K562 (cell line): ENCODE results near the gene IQCC. TPM values are rescaled to one million over a fixed set of nuclear protein-coding genes. Genes with fewer than 3 reads are reported as not detected.

Experiments
- C11orf30 ChIP-seq: fragments of 450-650 bp; IDR thresholded peaks from 2 replicates; pipeline ENCODE4 v1.6.1; 2016; ENCODE audit warnings: low read depth, mild to moderate bottlenecking
- E2F5 ChIP-seq: sonication (generic); formaldehyde crosslinking; IDR thresholded peaks from 2 replicates; pipeline ENCODE4 v1.8.0; 2022; ENCODE audit warnings: mild to moderate bottlenecking, missing genetic modification reagents
- HDAC8 ChIP-seq: fragments of 450-650 bp; IDR thresholded peaks from 2 replicates; pipeline ENCODE4 v1.6.1; 2016; ENCODE audit warnings: mild to moderate bottlenecking, missing genetic modification characterization, moderate library complexity, missing compliant biosample characterization
- PRMT5 ChIP-seq: sonication (generic); formaldehyde crosslinking; IDR thresholded peaks from 2 replicates; pipeline ENCODE4 v1.5.0; 2020; ENCODE audit warnings: missing genetic modification reagents
- RERE ChIP-seq: sonication (generic); formaldehyde crosslinking; IDR thresholded peaks from 2 replicates; pipeline ENCODE4 v1.8.0; 2023; ENCODE audit warnings: missing genetic modification reagents, mild to moderate bottlenecking, borderline replicate concordance
- RUNX1 ChIP-seq: sonication (generic); IDR thresholded peaks from 2 replicates; pipeline ENCODE4 v1.6.1; 2016; ENCODE audit warnings: antibody characterized with exemption, low read depth
- SMAD2 ChIP-seq: fragments of 150-350 bp; IDR thresholded peaks from 2 replicates; pipeline ENCODE4 v1.6.1; 2014; ENCODE audit warnings: low read depth, mild to moderate bottlenecking, low read length
- SMARCA4 ChIP-seq: fragments of 450-650 bp; IDR thresholded peaks from 2 replicates; pipeline ENCODE4 v1.6.1; 2016
- TEAD4 ChIP-seq, 2 experiments: sonication (generic) in 1 of 2; formaldehyde crosslinking in 1 of 2; IDR thresholded peaks; 2 replicates each; pipeline versions ENCODE4 v1.6.1 to v1.8.0; 2012 to 2022; ENCODE audit warnings: borderline replicate concordance in 1 of 2, inconsistent platforms in 1 of 2, low read length in 1 of 2, mild to moderate bottlenecking in 1 of 2, missing genetic modification reagents in 1 of 2
- ZBTB17 ChIP-seq: fragments of 450-650 bp; formaldehyde crosslinking; IDR thresholded peaks from 2 replicates; pipeline ENCODE4 v1.4.0; 2020; ENCODE audit warnings: mild to moderate bottlenecking
- ZBTB33 ChIP-seq: sonication (generic); formaldehyde crosslinking; IDR thresholded peaks from 2 replicates; pipeline ENCODE4 v1.8.1; 2023; ENCODE audit warnings: mild to moderate bottlenecking, missing genetic modification reagents
- ZFP30 ChIP-seq: fragments of 250-450 bp; sonication (Bioruptor Pico); IDR thresholded peaks from 2 replicates; pipeline ENCODE4 v1.8.0; 2022; ENCODE audit warnings: moderate library complexity, mild to moderate bottlenecking, inconsistent platforms, borderline replicate concordance
- ZFX ChIP-seq: sonication (generic); formaldehyde crosslinking; IDR thresholded peaks from 2 replicates; pipeline ENCODE4 v1.8.0; 2022; ENCODE audit warnings: mild to moderate bottlenecking, missing genetic modification reagents, moderate library complexity
- ZNF584 ChIP-seq: fragments of 200-800 bp; sonication (Bioruptor generic); IDR thresholded peaks from 2 replicates; pipeline ENCODE4 v1.6.1; 2016; ENCODE audit warnings: low read depth, mild to moderate bottlenecking, missing genetic modification characterization, missing compliant biosample characterization
- polyA plus RNA-seq, 8 experiments: library from polyadenylated mRNA; depleted of rRNA in 4 of 8; stranded (reverse) in 5 of 8; unstranded in 3 of 8; fragments of >200 nt; fragmentation: Nextera tagmentation in 2 of 8; fragmentation: Illumina TruSeq in 1 of 8; extraction: Ambion mirVana in 2 of 8; extraction: Trizol in 1 of 8; gene quantifications; 2 replicates each; pipeline versions ENCODE4 v1.2.1 to v1.2.3, GENCODE V29; 2011 to 2014; ENCODE audit warnings: inconsistent platforms in 1 of 8, missing spikeins in 1 of 8
- total RNA-seq, 7 experiments: library from RNA; depleted of rRNA in 6 of 7; stranded (reverse); fragments of >200 nt in 6 of 7; fragmentation: Illumina TruSeq in 2 of 7; extraction: Trizol in 2 of 7; gene quantifications; 2 replicates each; pipeline versions ENCODE4 v1.2.1 to v1.2.3, GENCODE V29; 2011 to 2021; ENCODE audit warnings: low replicate concordance in 1 of 7
- TF ChIP-seq, protein P1 (sequence below), 2 experiments: IDR thresholded peaks in 1 of 2; conservative IDR thresholded peaks in 1 of 2; 2 replicates each; pipeline ENCODE4 v1.6.1; 2016; ENCODE audit warnings: low read depth in 2 of 2, mild to moderate bottlenecking in 1 of 2, missing compliant biosample characterization in 1 of 2, missing genetic modification characterization in 1 of 2, moderate library complexity in 1 of 2

Gene IQCC
- total and polyA plus RNA-seq, 9 of the 15 experiments (the other 6 are each of a cell fraction or from before 2014, with no cell fraction given) = 8.1 to 16.5 (median 10.7) TPM

DNA sequence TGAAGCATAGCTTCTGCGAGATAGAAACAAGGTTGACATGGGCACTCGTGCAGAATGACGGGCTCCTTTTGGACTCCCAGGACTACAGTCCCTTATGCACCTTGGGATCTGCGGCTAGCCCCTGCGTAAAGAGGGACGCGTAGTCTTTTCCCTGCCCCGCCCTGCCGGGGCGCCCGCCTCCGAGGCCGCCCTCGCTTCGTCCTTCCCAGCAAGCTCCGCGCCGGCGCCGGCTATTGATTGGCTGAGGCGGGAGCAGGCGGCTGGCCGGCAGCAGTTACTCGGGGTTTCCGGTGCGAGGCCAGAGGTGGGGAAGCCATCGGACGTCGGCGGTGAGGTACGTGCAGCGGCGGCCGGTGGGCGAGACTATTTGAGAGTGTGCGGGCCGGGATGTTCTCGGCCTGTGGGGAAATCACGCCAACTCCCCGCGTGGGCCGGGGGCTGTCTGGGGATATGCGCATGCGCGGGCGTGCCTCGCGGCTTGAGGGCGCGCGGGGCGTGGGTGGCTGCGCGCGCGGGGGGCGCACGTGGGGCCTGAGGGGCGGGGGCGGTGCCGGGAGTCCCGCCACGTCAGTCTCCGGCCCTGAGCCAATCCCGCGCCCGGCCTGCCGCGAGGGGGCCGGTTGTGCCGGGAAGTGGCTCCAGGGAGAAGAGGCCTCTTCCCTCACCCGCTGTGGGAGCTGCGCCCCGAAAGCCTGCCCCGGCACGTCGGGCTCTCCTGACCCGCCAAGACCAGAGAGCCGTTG, 25.9 kb upstream of the IQCC start, which contains the start of gene TXLNA (continued):
- TF ChIP-seq, protein P1, sequence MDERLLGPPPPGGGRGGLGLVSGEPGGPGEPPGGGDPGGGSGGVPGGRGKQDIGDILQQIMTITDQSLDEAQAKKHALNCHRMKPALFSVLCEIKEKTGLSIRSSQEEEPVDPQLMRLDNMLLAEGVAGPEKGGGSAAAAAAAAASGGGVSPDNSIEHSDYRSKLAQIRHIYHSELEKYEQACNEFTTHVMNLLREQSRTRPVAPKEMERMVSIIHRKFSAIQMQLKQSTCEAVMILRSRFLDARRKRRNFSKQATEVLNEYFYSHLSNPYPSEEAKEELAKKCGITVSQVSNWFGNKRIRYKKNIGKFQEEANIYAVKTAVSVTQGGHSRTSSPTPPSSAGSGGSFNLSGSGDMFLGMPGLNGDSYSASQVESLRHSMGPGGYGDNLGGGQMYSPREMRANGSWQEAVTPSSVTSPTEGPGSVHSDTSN (CRISPR knock-in tag; IDR thresholded peaks at IDR 0.05; ENCODE audit: low read depth) = no peak; the same call in 1 of the 2 replicates
- TF ChIP-seq, protein P1 (tag; conservative IDR thresholded peaks at IDR 0.05; ENCODE audit: low read depth) = no peak; the same call in 1 of the 2 replicates
- TF ChIP-seq ZBTB17 (CRISPR knock-in tag) (peak; percentile 65; the same call in 1 of the 2 replicates), RERE (no peak), SMAD2 (no peak), E2F5 (CRISPR knock-in tag) (0 out of 2 replicates have a peak, but pooled peaks have one; percentile 75), ZNF584 (CRISPR knock-in tag) (peak; percentile 95), SMARCA4 (no peak), C11orf30 (peak; percentile 35; the same call in 1 of the 2 replicates), RUNX1 (0 out of 2 replicates have a peak, but pooled peaks have one; percentile 10), ZBTB33 (CRISPR knock-in tag) (peak; percentile 68), TEAD4 (IDR thresholded peaks at IDR 0.05; ENCODE audit: low read length) (peak; percentile 8; the same call in 1 of the 2 replicates), TEAD4 (CRISPR knock-in tag; IDR thresholded peaks at IDR 0.05; ENCODE audit: borderline replicate concordance) (no peak), PRMT5 (no peak), ZFP30 (CRISPR knock-in tag) (no peak), ZFX (CRISPR knock-in tag) (peak; percentile 73), HDAC8 (tag) (peak; percentile 87)
